ENCODE results near the gene SORBS1. TPM values are rescaled to one million over a fixed set of nuclear protein-coding genes. Genes with fewer than 3 reads are reported as not detected.
"Not testable (repeated sequence)": the region's sequence is repeated elsewhere in the genome, so short reads cannot be mapped to it uniquely, and the experiment has no call there.

SORBS1 gene
- total RNA-seq, 1 donor from 2014 or later, result 854 TPM

GRCh38 chr10:95496246-95496911, 64.8 kb downstream of the SORBS1 start:
- no peak for DNase-seq (ENCODE audit: low spot score)

GRCh38 chr10:95493862-95494261, 67.3 kb downstream of the SORBS1 start:
- DNase-seq (ENCODE audit: low spot score), result no peak

- DNase-seq (ENCODE audit: low spot score), result no peak
These were observed 73.2 kb downstream of the SORBS1 start for GRCh38 chr10:95487994-95488393.

GRCh38 chr10:95485056-95485844, 75.9 kb downstream of the SORBS1 start:
- no peak for DNase-seq (ENCODE audit: low spot score)

DNA sequence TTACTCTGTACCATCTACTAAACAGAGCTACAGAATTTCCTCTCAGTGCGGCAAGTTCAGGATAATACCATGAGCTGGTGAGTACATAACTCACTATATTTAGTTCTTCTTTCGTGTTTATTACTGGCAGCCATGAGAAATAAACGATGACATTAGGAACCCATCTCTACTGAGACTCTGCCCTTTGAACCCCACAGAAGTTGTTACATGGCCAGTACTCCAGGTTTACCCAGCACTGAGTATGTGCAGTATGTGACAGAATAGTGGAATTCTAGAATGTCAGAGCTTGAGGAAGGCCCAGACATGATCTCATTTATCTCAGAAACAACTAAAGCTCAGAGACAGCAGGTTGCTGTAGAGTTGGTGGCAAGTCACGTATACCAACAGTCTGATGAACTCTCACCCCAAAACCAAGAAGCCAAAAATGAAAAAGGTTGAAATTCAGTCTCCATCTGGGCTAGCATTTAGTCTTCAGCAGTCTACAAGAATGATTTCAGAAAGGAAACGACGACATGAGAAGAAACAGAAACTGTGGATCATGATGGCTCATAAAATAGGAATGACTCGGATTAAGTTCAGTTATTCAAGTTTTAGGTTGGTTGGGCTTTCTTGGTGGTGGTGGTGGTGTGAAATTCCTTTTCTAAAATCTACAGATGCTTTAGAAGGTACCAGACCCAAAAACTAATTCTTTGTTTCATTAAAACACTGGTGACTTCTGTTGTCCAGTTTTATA, 78.5 kb downstream of the SORBS1 start:
- no peak for DNase-seq (ENCODE audit: low spot score)

- no peak for DNase-seq (ENCODE audit: low spot score)
These were observed 80.2 kb downstream of the SORBS1 start for GRCh38 chr10:95480901-95481491.

GRCh38 chr10:95480102-95480900, 80.9 kb downstream of the SORBS1 start:
- no peak for DNase-seq (ENCODE audit: low spot score)

DNA sequence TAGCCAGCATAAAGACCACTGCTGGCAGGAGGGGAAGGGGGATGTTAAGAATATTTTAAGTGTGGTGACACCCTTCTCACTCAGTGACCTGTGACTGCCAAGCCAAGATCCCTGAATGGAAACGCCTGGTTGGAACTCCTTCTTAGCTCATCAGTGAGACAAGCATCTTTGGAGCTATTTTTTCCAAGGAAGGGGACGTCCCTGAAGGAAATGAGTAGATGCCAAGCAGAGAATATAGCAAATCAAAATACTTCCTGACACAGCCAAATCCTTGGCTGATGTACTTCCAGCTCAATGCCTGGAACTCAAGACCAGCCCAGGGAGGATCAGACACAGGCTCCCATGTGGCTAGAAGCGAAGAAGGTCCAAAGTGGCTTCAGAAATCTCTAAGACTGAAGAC, 82.2 kb downstream of the SORBS1 start:
- no peak for DNase-seq (ENCODE audit: low spot score)

- no peak for DNase-seq (ENCODE audit: low spot score)
These were observed 83.0 kb downstream of the SORBS1 start for GRCh38 chr10:95478185-95478584.

DNA sequence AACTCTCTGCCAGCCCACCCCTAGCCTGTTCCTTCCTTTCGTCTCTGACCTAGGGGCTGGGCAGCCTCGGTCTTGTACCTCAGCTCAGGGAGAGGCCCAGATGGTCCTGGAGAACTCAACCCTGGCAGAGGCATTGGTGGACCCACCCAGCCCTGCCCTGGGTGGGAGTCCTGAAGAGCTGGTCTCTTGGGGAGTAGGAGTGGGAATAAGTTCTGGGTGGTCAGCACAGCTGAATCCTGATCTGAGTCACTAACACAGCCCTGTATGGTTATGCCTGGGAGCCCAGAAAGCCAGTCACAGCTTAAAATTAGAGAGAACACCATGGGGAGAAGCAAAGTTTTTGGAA, 84.0 kb downstream of the SORBS1 start:
- DNase-seq (ENCODE audit: low spot score), result no peak

GRCh38 chr10:95476469-95477174, 84.5 kb downstream of the SORBS1 start:
- DNase-seq (ENCODE audit: low spot score), result no peak

GRCh38 chr10:95475827-95476468, 85.2 kb downstream of the SORBS1 start:
- no peak for DNase-seq (ENCODE audit: low spot score)

GRCh38 chr10:95475003-95475383, 86.2 kb downstream of the SORBS1 start:
- DNase-seq (ENCODE audit: low spot score), result no peak

- DNase-seq (ENCODE audit: low spot score), result no peak
These were observed 86.8 kb downstream of the SORBS1 start for GRCh38 chr10:95474228-95475002.

DNA sequence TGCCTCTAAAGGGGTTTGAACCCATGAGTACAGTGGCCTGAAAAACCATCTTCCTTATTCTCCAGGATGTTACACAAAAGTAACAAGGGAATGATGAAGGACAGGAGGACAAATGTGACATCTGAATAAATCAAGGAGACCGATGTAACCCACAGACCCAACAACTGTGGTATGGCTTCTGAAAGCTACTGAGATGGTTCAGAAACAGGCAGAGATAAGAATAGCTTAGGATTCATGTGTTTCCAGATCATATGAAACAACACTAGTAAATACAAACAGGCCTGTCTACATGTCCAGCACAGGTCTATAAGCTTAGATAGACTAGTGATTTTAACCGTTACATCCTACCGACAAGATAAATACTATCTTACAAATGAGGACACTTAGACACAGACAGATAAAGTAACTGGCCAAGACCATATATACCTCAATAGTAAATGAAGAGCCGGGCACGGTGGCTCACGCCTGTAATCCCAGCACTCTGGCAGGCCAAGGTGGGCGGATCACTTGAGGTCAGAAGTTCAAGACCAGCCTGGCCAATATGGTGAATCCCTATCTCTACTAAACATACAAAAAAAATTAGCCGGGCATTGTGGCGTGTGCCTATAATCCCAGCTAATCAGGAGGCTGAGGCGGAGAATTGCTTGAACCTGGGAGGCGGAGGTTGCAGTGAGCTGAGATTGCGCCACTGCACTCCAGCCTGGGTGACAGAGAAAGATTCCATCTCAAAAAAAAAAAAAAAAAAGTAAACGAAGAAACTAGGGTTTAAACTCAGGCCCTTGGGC, 88.7 kb downstream of the SORBS1 start:
- no peak for DNase-seq (ENCODE audit: low spot score)

DNA sequence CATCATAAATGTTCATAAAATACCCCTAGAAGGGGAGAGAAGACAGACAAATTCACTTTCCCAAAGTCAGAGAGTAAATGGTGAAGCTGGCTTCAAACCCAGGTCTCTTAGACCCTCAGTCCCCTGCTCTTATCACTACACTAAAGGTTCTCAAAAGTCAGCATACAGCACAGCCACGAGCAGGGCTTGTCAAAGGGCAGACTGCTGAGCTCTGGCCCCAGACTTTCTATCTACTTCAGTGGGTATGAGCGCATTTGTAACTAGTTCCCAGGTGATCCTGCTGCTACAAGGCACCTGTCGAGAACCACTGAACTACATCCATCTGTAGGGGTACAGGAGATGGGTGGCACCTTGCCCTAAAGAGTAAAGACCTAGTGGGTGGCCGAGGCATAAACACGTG, 91.5 kb downstream of the SORBS1 start:
- DNase-seq (ENCODE audit: low spot score), result no peak

DNA sequence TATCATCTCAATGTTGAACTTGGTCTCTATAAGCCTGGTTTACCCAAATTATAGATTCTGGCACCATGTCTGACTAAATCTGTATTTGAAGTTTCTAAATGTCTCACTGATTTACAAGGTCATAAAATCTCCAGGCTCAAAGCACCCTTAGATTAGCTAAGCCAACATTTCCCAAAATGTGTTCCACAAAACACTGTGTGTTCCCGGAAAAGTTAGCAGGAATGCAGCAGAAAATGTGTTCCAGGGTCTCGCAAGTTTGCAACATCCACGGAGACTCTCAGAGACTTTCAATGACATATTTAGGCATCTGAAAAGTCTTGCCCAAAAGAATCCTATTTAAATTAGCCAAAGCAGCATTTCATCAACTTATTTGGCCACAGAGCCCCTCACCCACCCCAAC, 91.9 kb downstream of the SORBS1 start:
- DNase-seq (ENCODE audit: low spot score), result no peak

DNA sequence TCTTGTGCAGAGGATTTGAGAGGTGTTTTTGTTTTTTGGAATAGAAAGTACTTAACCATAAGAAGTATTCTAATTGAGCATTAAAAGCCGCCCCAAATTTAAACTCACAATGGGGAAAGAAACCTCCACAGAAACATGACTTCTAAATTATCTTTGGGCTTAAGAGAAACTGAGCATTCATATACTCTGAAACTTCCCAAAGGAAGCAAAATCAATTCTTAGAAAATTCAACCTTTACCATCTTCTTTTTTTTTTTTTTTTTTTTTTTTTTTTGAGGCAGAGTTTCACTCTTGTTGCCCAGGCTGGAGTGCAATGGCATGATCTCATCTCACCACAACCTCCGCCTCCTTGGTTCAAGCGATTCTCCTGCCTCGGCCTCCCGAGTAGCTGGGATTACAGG, 93.5 kb downstream of the SORBS1 start:
- not testable (repeated sequence) for DNase-seq (ENCODE audit: low spot score)
